Measurements from ENCODE around the gene MICAL2. TPM values are rescaled to one million over a fixed set of nuclear protein-coding genes. Genes with fewer than 3 reads are reported as not detected.

Gene MICAL2
- total and polyA plus RNA-seq, 2 donors (not counting 3 experiments of a cell fraction or from before 2014, with no cell fraction given) = 67.6 to 200 TPM

DNA sequence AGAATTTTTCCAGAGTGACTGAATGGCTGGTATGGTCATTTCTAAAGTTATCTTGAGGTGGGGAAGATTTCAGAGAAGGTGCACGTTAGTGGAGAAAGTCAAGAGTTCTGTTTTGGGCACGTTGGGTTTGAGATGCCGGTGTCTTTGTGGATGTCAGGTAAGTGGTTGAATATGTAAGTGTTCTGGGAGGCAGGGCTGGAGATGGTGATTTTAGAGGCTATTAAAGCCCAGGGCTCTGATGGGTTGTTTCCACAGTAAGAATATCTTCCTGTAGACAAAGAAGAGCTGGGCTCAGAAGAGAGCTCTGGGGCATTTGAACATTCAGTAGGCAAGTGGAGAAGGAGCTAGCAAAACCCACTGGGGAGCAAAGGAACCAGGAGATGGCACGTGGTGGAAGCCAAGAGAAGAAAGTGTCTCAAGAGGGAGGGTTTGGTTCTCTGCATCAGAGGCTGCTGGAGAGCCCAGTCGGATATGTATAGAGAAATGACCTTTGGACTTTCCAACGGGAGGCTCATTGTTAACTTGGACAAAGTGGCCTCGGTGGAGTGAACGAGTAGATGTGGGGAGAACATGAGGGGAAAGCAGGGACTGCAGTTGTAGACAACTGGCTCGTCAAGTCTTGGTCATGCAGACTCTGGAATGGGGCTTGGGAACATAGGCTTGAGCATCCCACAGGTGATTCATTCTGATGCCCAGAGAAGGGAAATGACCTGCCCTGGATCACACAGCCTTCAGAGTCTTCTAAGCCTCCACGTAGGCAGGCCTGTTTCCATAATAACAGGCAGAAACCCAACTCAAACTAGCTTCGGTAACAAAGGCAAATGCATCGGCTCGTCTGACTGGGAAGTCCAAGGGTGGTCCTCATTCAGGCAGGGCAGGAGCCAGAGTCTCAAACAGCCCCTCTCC lies 168.6 kb downstream of the MICAL2 start:
- H3K9me1 ChIP-seq (replicated peaks; ENCODE audit: control insufficient read depth, extremely low read depth, insufficient read depth, low read length) = no peaks in the 10 kb centered on the region
- no peak overlapping the region for H2AFZ ChIP-seq (ENCODE audit: low read depth, low read length)
- FAIRE-seq = no peak
- H3K27me3 ChIP-seq (ENCODE audit: control insufficient read depth in 2 of 2, insufficient read depth in 2 of 2, low read length in 2 of 2) = no peaks in the 10 kb centered on the region
- H4K20me1 ChIP-seq (replicated peaks; ENCODE audit: control insufficient read depth, extremely low read depth, insufficient read depth, low read length) = no peaks in the 10 kb centered on the region
- H3K27ac ChIP-seq (ENCODE audit: insufficient read depth, low read depth, low read length) = no peak overlapping the region
- H3K36me3 ChIP-seq (ENCODE audit: control insufficient read depth in 2 of 2, extremely low read depth in 1 of 2, insufficient read depth in 2 of 2, low read length in 2 of 2) = no peaks in the 10 kb centered on the region
- no peaks in the 10 kb centered on the region for H3K4me1 ChIP-seq (ENCODE audit: control insufficient read depth, extremely low read depth, insufficient read depth, low read length)
- TF ChIP-seq EZH2 (IDR thresholded peaks at IDR 0.05; ENCODE audit: borderline replicate concordance, low read depth, low read length, severe bottlenecking) = no peak
- TF ChIP-seq POLR2A (IDR thresholded peaks at IDR 0.05; ENCODE audit: low read depth, low read length) = no peak
- TF ChIP-seq, protein P1, sequence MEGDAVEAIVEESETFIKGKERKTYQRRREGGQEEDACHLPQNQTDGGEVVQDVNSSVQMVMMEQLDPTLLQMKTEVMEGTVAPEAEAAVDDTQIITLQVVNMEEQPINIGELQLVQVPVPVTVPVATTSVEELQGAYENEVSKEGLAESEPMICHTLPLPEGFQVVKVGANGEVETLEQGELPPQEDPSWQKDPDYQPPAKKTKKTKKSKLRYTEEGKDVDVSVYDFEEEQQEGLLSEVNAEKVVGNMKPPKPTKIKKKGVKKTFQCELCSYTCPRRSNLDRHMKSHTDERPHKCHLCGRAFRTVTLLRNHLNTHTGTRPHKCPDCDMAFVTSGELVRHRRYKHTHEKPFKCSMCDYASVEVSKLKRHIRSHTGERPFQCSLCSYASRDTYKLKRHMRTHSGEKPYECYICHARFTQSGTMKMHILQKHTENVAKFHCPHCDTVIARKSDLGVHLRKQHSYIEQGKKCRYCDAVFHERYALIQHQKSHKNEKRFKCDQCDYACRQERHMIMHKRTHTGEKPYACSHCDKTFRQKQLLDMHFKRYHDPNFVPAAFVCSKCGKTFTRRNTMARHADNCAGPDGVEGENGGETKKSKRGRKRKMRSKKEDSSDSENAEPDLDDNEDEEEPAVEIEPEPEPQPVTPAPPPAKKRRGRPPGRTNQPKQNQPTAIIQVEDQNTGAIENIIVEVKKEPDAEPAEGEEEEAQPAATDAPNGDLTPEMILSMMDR (IDR thresholded peaks at IDR 0.05; ENCODE audit: extremely low read depth in 1 of 2, insufficient read depth in 1 of 2, low read depth in 1 of 2, low read length in 2 of 2) = no peak
- no peak for TF ChIP-seq JUN (IDR thresholded peaks at IDR 0.05; ENCODE audit: borderline replicate concordance, insufficient read depth, insufficient read length, low read depth)
- no peaks in the 10 kb centered on the region for H3K79me2 ChIP-seq (ENCODE audit: control insufficient read depth, insufficient read depth, low read length)
- no peaks in the 10 kb centered on the region for H3K9me3 ChIP-seq (replicated peaks; ENCODE audit: control insufficient read depth, insufficient read depth, low read length)
- no peak overlapping the region for H3K9ac ChIP-seq (replicated peaks; ENCODE audit: extremely low read depth, insufficient read depth, low read length)
- intact Hi-C loops (cut with micrococcal nuclease) (no loop called here), dilution Hi-C loops (cut with MboI; ENCODE audit: extremely low pct_ligation_motif_present, low sequenced_read_pairs) (no loop called here)
- no peak for DNase-seq (ENCODE audit: low read depth, low spot score)
- ChIA-PET CTCF (interaction anchor here (0.6 to 3.1 kb wide), 3 partner anchors 9 to 232 kb away, joined by 3 to 13 read pairs (median 3); no protein-coding TSS in a partner anchor), POLR2A (no interaction called here)
- H3K4me3 ChIP-seq (replicated peaks in 1 of 3; ENCODE audit: insufficient read depth in 1 of 3, low read depth in 1 of 3, low read length in 3 of 3) = no peak overlapping the region
- H3K4me2 ChIP-seq (ENCODE audit: insufficient read depth, low read length) = no peak overlapping the region
- BruUV-seq (replicated peaks) = no TSS peak

Data from endothelial cell of umbilical vein (primary cell).